ENCODE measurements around the gene CHMP6. TPM values are rescaled to one million over a fixed set of nuclear protein-coding genes. Genes with fewer than 3 reads are reported as not detected.

Gene CHMP6
- total RNA-seq, 1 experiment from 2014 or later: 15.0 TPM

- TF ChIP-seq AR (CRISPR knock-in tag; IDR thresholded peaks at IDR 0.05) (no peak), SP1 (CRISPR knock-in tag; conservative IDR thresholded peaks at IDR 0.05) (no peak), NFATC4 (CRISPR knock-in tag; IDR thresholded peaks at IDR 0.05) (no peak)
Observed at GRCh38 chr17:80956321-80957190, 35.1 kb upstream of the CHMP6 start (continued).

- CTCF ChIA-PET: interaction anchor here (0.9 to 2.7 kb wide), 3 partner anchors 13 to 530 kb away, joined by 3 to 7 read pairs (median 5); no protein-coding TSS in a partner anchor
- Mint-ChIP-seq H3K4me3 (no peak overlapping the region), H3K27me3 (ENCODE audit: low read depth) (no peaks in the 10 kb centered on the region), H3K27ac (no peak overlapping the region), H3K4me1 (no peaks in the 10 kb centered on the region), H3K36me3 (no peaks in the 10 kb centered on the region), H3K9me3 (peaks cover 6% of the 10 kb centered on the region; the same call in 1 of the 2 replicates)
- ATAC-seq: no peak
- POLR2A ChIA-PET: no interaction called here
- peak; percentile 9 for DNase-seq (ENCODE audit: low spot score)
- TF ChIP-seq ELF4 (CRISPR knock-in tag; IDR thresholded peaks at IDR 0.05; ENCODE audit: low read depth) (no peak), FOXK1 (CRISPR knock-in tag; IDR thresholded peaks at IDR 0.05) (no peak), NFATC4 (CRISPR knock-in tag; IDR thresholded peaks at IDR 0.05) (no peak), ZNF416 (CRISPR knock-in tag; IDR thresholded peaks at IDR 0.05) (no peak), HMGXB4 (CRISPR knock-in tag; IDR thresholded peaks at IDR 0.05) (no peak), ZNF232 (CRISPR knock-in tag; IDR thresholded peaks at IDR 0.05) (no peak), ZNF219 (CRISPR knock-in tag; IDR thresholded peaks at IDR 0.05; ENCODE audit: borderline replicate concordance) (no peak)
Observed at GRCh38 chr17:80957461-80957941, 34.1 kb upstream of the CHMP6 start.

- Mint-ChIP-seq H3K4me3 (no peak overlapping the region), H3K9me3 (peaks cover 6% of the 10 kb centered on the region; the same call in 1 of the 2 replicates), H3K27ac (no peak overlapping the region), H3K27me3 (ENCODE audit: low read depth) (no peaks in the 10 kb centered on the region), H3K4me1 (no peaks in the 10 kb centered on the region), H3K36me3 (no peaks in the 10 kb centered on the region)
- CTCF ChIA-PET: interaction anchor here (0.9 to 1.4 kb wide), 3 partner anchors 25 to 30 kb away, joined by 3 to 9 read pairs (median 3); no protein-coding TSS in a partner anchor
- no peak for ATAC-seq
- POLR2A ChIA-PET: no interaction called here
- no peak for DNase-seq (ENCODE audit: low spot score)
- TF ChIP-seq FOXP1 (CRISPR knock-in tag; IDR thresholded peaks at IDR 0.05; ENCODE audit: borderline replicate concordance) (no peak), CTCF (IDR thresholded peaks at IDR 0.05) (no peak), FOXK1 (CRISPR knock-in tag; IDR thresholded peaks at IDR 0.05) (no peak), ATF6 (CRISPR knock-in tag; IDR thresholded peaks at IDR 0.05) (no peak), EMX1 (CRISPR knock-in tag; IDR thresholded peaks at IDR 0.05) (no peak), PRDM15 (CRISPR knock-in tag; IDR thresholded peaks at IDR 0.05) (no peak), ERG (CRISPR knock-in tag; IDR thresholded peaks at IDR 0.05) (no peak), ZNF219 (CRISPR knock-in tag; IDR thresholded peaks at IDR 0.05; ENCODE audit: borderline replicate concordance) (no peak), ZNF263 (CRISPR knock-in tag; IDR thresholded peaks at IDR 0.05; ENCODE audit: low read depth) (no peak)
Observed at GRCh38 chr17:80959330-80960036, 32.2 kb upstream of the CHMP6 start.

All from WTC11 (cell line).